MM.1S (cell line): Measurements from ENCODE around the gene IKZF4.

Experiments
- EZH2phosphoT487 ChIP-seq: fragments of 300-600 bp; sonication (generic); IDR thresholded peaks from 2 replicates; pipeline ENCODE4 v1.6.1; 2018; ENCODE audit warnings: antibody characterized with exemption, low read length
- TF ChIP-seq, protein P1 (sequence below): fragments of 300-600 bp; sonication (generic); IDR thresholded peaks from 2 replicates; pipeline ENCODE4 v1.5.1; 2016; ENCODE audit warnings: antibody characterized with exemption, low read length, mixed read lengths

DNA sequence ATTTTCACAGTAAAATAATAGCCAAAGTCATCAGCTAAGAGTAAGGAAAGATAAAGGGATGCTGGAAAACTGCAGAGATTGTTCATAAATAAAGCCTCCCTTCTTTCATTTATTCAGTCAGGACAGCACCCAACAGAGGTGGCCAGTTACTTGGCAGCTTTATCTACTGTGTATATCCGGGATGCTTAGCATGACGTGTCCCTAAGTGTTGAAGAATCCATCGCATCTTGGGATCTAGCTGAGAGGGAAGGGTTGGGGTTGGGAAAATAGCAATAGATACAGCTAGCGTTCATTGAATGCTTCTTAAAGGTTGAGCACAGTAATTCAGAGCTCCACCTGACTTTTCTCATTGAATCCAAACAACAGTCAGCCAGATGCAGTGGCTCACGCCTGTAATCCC, 53.6 kb downstream of the IKZF4 start:
- TF ChIP-seq, protein P1, sequence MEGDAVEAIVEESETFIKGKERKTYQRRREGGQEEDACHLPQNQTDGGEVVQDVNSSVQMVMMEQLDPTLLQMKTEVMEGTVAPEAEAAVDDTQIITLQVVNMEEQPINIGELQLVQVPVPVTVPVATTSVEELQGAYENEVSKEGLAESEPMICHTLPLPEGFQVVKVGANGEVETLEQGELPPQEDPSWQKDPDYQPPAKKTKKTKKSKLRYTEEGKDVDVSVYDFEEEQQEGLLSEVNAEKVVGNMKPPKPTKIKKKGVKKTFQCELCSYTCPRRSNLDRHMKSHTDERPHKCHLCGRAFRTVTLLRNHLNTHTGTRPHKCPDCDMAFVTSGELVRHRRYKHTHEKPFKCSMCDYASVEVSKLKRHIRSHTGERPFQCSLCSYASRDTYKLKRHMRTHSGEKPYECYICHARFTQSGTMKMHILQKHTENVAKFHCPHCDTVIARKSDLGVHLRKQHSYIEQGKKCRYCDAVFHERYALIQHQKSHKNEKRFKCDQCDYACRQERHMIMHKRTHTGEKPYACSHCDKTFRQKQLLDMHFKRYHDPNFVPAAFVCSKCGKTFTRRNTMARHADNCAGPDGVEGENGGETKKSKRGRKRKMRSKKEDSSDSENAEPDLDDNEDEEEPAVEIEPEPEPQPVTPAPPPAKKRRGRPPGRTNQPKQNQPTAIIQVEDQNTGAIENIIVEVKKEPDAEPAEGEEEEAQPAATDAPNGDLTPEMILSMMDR, result no peak
- no peak for TF ChIP-seq EZH2phosphoT487
